ENCODE data around the gene TVP23C.

DNA sequence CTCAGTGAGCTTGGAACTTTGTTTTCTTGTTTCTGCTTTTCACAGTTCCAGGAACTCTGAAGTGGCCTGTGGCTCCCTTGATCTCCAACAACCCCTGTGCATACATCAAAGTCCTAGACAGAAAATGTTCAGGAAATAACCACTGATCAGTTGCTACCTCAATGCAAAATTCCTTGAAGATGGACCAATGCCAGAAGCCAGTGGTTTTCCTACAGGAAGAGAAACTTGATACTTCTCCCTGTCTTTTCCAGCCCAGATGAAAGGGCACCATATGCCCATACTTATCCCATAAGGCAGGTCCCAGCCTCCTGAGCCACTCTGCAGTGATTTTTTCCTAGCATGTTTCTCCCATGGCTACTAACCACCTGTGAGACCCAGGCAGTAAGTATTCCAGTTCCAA, 83.6 kb downstream of the TVP23C start:
- TF ChIP-seq SUZ12 (IDR thresholded peaks at IDR 0.05; ENCODE audit: low read length) (no peak), RAD21 (IDR thresholded peaks at IDR 0.05 in 1 of 2, conservative IDR thresholded peaks at IDR 0.05 in 1 of 2; ENCODE audit: low read depth in 2 of 2, low read length in 2 of 2) (no peak), SP2 (IDR thresholded peaks at IDR 0.05; ENCODE audit: low read length) (no peak), CEBPB (IDR thresholded peaks at IDR 0.05; ENCODE audit: low read depth, low read length) (no peak), POLR2A (IDR thresholded peaks at IDR 0.05; ENCODE audit: control extremely low read depth in 1 of 2, low read depth in 2 of 2, low read length in 2 of 2) (no peak)
- TF ChIP-seq, protein P1, sequence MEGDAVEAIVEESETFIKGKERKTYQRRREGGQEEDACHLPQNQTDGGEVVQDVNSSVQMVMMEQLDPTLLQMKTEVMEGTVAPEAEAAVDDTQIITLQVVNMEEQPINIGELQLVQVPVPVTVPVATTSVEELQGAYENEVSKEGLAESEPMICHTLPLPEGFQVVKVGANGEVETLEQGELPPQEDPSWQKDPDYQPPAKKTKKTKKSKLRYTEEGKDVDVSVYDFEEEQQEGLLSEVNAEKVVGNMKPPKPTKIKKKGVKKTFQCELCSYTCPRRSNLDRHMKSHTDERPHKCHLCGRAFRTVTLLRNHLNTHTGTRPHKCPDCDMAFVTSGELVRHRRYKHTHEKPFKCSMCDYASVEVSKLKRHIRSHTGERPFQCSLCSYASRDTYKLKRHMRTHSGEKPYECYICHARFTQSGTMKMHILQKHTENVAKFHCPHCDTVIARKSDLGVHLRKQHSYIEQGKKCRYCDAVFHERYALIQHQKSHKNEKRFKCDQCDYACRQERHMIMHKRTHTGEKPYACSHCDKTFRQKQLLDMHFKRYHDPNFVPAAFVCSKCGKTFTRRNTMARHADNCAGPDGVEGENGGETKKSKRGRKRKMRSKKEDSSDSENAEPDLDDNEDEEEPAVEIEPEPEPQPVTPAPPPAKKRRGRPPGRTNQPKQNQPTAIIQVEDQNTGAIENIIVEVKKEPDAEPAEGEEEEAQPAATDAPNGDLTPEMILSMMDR (IDR thresholded peaks at IDR 0.05; ENCODE audit: control extremely low read depth in 1 of 3, insufficient read depth in 1 of 3, low read depth in 1 of 3, low read length in 3 of 3): no peak
